ENCODE results near the gene DSN1. TPM values are rescaled to one million over a fixed set of nuclear protein-coding genes. Genes with fewer than 3 reads are reported as not detected.

Gene DSN1
- total and polyA plus RNA-seq, 8 donors, result 1.9 to 6.3 (median 3.3) TPM

GRCh38 chr20:36744764-36745191, 28.8 kb downstream of the DSN1 start:
- FAIRE-seq (no peak), ATAC-seq (peak; percentile 55 to 74 (median 70)), DNase-seq (peak; percentile 41 to 79 (median 54))
- H3K27ac ChIP-seq, result peak overlapping the region in 1 of 4 donors; percentile 16
- H3K4me1 ChIP-seq, result peaks cover 0 to 4% (median 0%) of the 10 kb centered on the region in 3 donors
- intact Hi-C loops (cut with DNase I), result no loop called here
- H3K4me3 ChIP-seq, result peak overlapping the region in 3 of 4 donors; percentile 75 to 89 (median 79)
- no peaks in the 10 kb centered on the region for H3K36me3 ChIP-seq
- no peaks in the 10 kb centered on the region for H3K9me3 ChIP-seq
- 3 to 4% methylated on average over 6 to 8 of the region's 8 CpGs for WGBS, 2 donors
- H3K27me3 ChIP-seq, result no peaks in the 10 kb centered on the region
- TF ChIP-seq CTCF (IDR thresholded peaks at IDR 0.05), result no peak

- TF ChIP-seq CTCF (IDR thresholded peaks at IDR 0.05), result no peak
- Histone ChIP-seq H3K36me3 (no peaks in the 10 kb centered on the region), H3K4me1 (peaks cover 0 to 4% (median 0%) of the 10 kb centered on the region in 3 donors), H3K4me3 (no peak overlapping the region), H3K27me3 (no peaks in the 10 kb centered on the region), H3K27ac (no peak overlapping the region), H3K9me3 (no peaks in the 10 kb centered on the region)
- DNase-seq (no peak), ATAC-seq (no peak), FAIRE-seq (no peak)
- intact Hi-C loops (cut with DNase I), result no loop called here
- 71 to 72% methylated on average over 4 of the region's 4 CpGs for WGBS, 2 donors
Measured at GRCh38 chr20:36744243-36744642, 29.3 kb downstream of the DSN1 start.

DNA sequence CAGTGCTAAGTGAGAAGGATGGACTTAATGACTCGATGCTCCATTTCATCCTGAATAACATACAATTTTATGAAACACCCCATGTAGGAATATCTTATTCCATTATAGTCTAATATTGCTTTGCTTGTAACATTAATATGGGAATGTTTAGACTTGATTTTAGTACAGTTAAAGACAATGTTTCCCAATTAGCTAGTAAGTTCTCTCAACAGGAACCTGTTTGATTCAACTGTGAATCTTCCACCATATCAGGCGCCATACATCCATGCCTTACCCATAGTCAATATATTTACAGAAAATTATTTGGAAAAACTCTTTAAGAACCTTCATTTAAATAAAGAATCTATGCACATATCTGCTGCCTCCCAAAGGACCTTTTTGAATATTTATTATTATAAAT, 31.0 kb downstream of the DSN1 start:
- 87 to 94% methylated on average over 2 of the region's 2 CpGs for WGBS, 2 donors
- Histone ChIP-seq H3K9me3 (no peaks in the 10 kb centered on the region), H3K4me3 (no peak overlapping the region), H3K4me1 (peaks cover 0 to 4% (median 0%) of the 10 kb centered on the region in 3 donors), H3K36me3 (no peaks in the 10 kb centered on the region), H3K27me3 (no peaks in the 10 kb centered on the region), H3K27ac (no peak overlapping the region)
- no peak for TF ChIP-seq CTCF (IDR thresholded peaks at IDR 0.05)
- FAIRE-seq, result no peak
- intact Hi-C loops (cut with DNase I), result no loop called here
- ATAC-seq, result no peak
- no peak for DNase-seq

GRCh38 chr20:36741072-36741471, 32.5 kb downstream of the DSN1 start:
- Histone ChIP-seq H3K36me3 (no peaks in the 10 kb centered on the region), H3K9me3 (no peaks in the 10 kb centered on the region), H3K4me1 (no peaks in the 10 kb centered on the region), H3K27me3 (no peaks in the 10 kb centered on the region), H3K4me3 (no peak overlapping the region), H3K27ac (no peak overlapping the region)
- TF ChIP-seq CTCF (IDR thresholded peaks at IDR 0.05), result no peak
- ATAC-seq (no peak), FAIRE-seq (no peak), DNase-seq (no peak)
- intact Hi-C loops (cut with DNase I), result no loop called here
- 72% methylated on average over 4 of the region's 4 CpGs for WGBS, 2 donors

- intact Hi-C loops (cut with DNase I), result no loop called here
- Histone ChIP-seq H3K36me3 (no peaks in the 10 kb centered on the region), H3K27ac (no peak overlapping the region), H3K4me3 (no peak overlapping the region), H3K4me1 (no peaks in the 10 kb centered on the region), H3K27me3 (no peaks in the 10 kb centered on the region), H3K9me3 (no peaks in the 10 kb centered on the region)
- ATAC-seq (no peak), DNase-seq (no peak), FAIRE-seq (no peak)
- 91 to 93% methylated on average over 6 of the region's 6 CpGs for WGBS, 2 donors
- TF ChIP-seq CTCF (IDR thresholded peaks at IDR 0.05), result no peak
Measured at GRCh38 chr20:36737183-36737499, 36.4 kb downstream of the DSN1 start.
